Measurements from ENCODE around the gene PRM1. TPM values are rescaled to one million over a fixed set of nuclear protein-coding genes. Genes with fewer than 3 reads are reported as not detected.

The PRM1 gene
- total and polyA plus RNA-seq, 4 donors: not detected

DNA sequence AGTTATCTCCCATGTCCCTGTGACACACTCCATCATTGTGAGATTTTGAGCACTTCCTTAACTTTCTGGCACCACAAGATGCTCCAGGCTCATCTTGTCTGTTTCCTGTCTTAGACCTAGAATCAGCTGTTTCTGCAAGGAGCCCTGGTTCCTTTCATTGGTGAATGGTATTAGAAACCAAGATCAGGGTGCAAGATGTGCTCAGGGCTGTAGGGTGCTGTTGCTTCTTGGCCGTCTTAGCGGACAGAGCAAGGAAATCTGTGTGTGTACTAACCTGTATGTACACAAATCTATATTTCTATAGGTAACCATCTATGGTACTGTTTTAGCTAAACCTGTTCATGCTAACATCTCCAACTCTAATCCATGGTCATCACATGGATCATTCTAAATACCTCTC lies 8.1 kb upstream of the PRM1 start:
- Histone ChIP-seq H3K27ac (ENCODE audit: low read depth in 1 of 2, low read length in 2 of 2) (no peak overlapping the region), H3K27me3 (ENCODE audit: control insufficient read depth in 4 of 4, insufficient read depth in 4 of 4, low read length in 3 of 4) (no peaks in the 10 kb centered on the region), H3K36me3 (ENCODE audit: control insufficient read depth in 4 of 4, insufficient read depth in 3 of 4, low read depth in 1 of 4, low read length in 3 of 4) (no peaks in the 10 kb centered on the region), H3K9ac (ENCODE audit: low read depth in 1 of 2, low read length in 2 of 2) (no peak overlapping the region), H3K4me1 (ENCODE audit: control insufficient read depth in 4 of 4, insufficient read depth in 4 of 4, low read length in 3 of 4) (no peaks in the 10 kb centered on the region), H3K9me3 (ENCODE audit: control insufficient read depth in 4 of 4, low read length in 3 of 4) (no peaks in the 10 kb centered on the region), H3K4me3 (ENCODE audit: low read depth in 1 of 3, low read length in 3 of 3) (no peak overlapping the region)
- 98% methylated on average over 2 of the region's 2 CpGs for WGBS
- DNase-seq (ENCODE audit: low spot score): no peak
- TF ChIP-seq HNF4A (conservative IDR thresholded peaks at IDR 0.05): no peak
- no peak for TF ChIP-seq HNF4G (IDR thresholded peaks at IDR 0.05)
- no peak for TF ChIP-seq TAF1 (conservative IDR thresholded peaks at IDR 0.05)
- no peak for TF ChIP-seq ATF3 (IDR thresholded peaks at IDR 0.05)
- TF ChIP-seq SP1 (IDR thresholded peaks at IDR 0.05): no peak
- TF ChIP-seq MAX (IDR thresholded peaks at IDR 0.05): no peak
- TF ChIP-seq FOXA1 (IDR thresholded peaks at IDR 0.05): no peak
- TF ChIP-seq YY1 (IDR thresholded peaks at IDR 0.05): no peak
- TF ChIP-seq NR2F2 (IDR thresholded peaks at IDR 0.05): no peak
- no peak for TF ChIP-seq RAD21 (IDR thresholded peaks at IDR 0.05)

- no peaks in the 10 kb centered on the region for H3K9me3 ChIP-seq (ENCODE audit: control insufficient read depth in 4 of 4, low read length in 3 of 4)
- DNase-seq (ENCODE audit: low spot score): no peak
- H3K9ac ChIP-seq (ENCODE audit: low read depth in 1 of 2, low read length in 2 of 2): no peak overlapping the region
- H3K4me1 ChIP-seq (ENCODE audit: control insufficient read depth in 4 of 4, insufficient read depth in 4 of 4, low read length in 3 of 4): no peaks in the 10 kb centered on the region
- H3K27ac ChIP-seq (ENCODE audit: low read depth in 1 of 2, low read length in 2 of 2): no peak overlapping the region
- TF ChIP-seq JUND (IDR thresholded peaks at IDR 0.05) (no peak), HNF4G (IDR thresholded peaks at IDR 0.05) (no peak), CTCF (IDR thresholded peaks at IDR 0.05; ENCODE audit: low read depth, low read length, missing input control) (no peak), ATF3 (IDR thresholded peaks at IDR 0.05) (no peak), RAD21 (IDR thresholded peaks at IDR 0.05) (no peak), SP1 (IDR thresholded peaks at IDR 0.05) (no peak), MAX (IDR thresholded peaks at IDR 0.05) (no peak), HNF4A (conservative IDR thresholded peaks at IDR 0.05) (no peak), TAF1 (conservative IDR thresholded peaks at IDR 0.05) (no peak), FOXA1 (IDR thresholded peaks at IDR 0.05) (no peak), ZBTB33 (IDR thresholded peaks at IDR 0.05) (no peak), GABPA (IDR thresholded peaks at IDR 0.05 in 1 of 2, conservative IDR thresholded peaks at IDR 0.05 in 1 of 2) (no peak), YY1 (IDR thresholded peaks at IDR 0.05) (no peak)
- no peaks in the 10 kb centered on the region for H3K36me3 ChIP-seq (ENCODE audit: control insufficient read depth in 4 of 4, insufficient read depth in 3 of 4, low read depth in 1 of 4, low read length in 3 of 4)
- H3K4me3 ChIP-seq (ENCODE audit: low read depth in 1 of 3, low read length in 3 of 3): no peak overlapping the region
- 80% methylated on average over 2 of the region's 2 CpGs for WGBS
- no peaks in the 10 kb centered on the region for H3K27me3 ChIP-seq (ENCODE audit: control insufficient read depth in 4 of 4, insufficient read depth in 4 of 4, low read length in 3 of 4)
Measured at GRCh38 chr16:11285842-11286241, 4.7 kb upstream of the PRM1 start.
